GDM1 (cell line): Measurements from ENCODE around the gene LTF.
"Not testable (repeated sequence)": the region's sequence is repeated elsewhere in the genome, so short reads cannot be mapped to it uniquely, and the experiment has no call there.

ENCODE experiments used
- DNase-seq: peaks from one replicate; lab custom pipeline; 2025; lab: John Stamatoyannopoulos, UW

LTF gene

GRCh38 chr3:46393554-46394434, 70.9 kb downstream of the LTF start:
- no peak for DNase-seq

GRCh38 chr3:46393011-46393410, 71.7 kb downstream of the LTF start:
- no peak for DNase-seq

GRCh38 chr3:46391526-46391925, 73.2 kb downstream of the LTF start:
- not testable (repeated sequence) for DNase-seq

- DNase-seq, result no peak
Observed at GRCh38 chr3:46389306-46389705, 75.4 kb downstream of the LTF start.

- not testable (repeated sequence) for DNase-seq
Observed at GRCh38 chr3:46388847-46389246, 75.9 kb downstream of the LTF start.

- DNase-seq, result peak; percentile 44
Observed at GRCh38 chr3:46386205-46386604, 78.5 kb downstream of the LTF start.
